K562 (cell line): ENCODE measurements around the gene YBEY. TPM values are rescaled to one million over a fixed set of nuclear protein-coding genes. Genes with fewer than 3 reads are reported as not detected.

Experiments used
- CHD7 ChIP-seq: fragments of 200-600 bp; sonication (generic); IDR thresholded peaks from one replicate; pipeline ENCODE4 v1.6.1; 2012; ENCODE audit warnings: mild to moderate bottlenecking, low read depth, low read length, inconsistent platforms
- GATAD2B ChIP-seq: fragments of 450-650 bp; IDR thresholded peaks from 2 replicates; pipeline ENCODE4 v1.6.1; 2017; ENCODE audit warnings: mild to moderate bottlenecking, borderline replicate concordance
- REST ChIP-seq, 2 experiments: fragments of 450-650 bp; formaldehyde crosslinking in 1 of 2; IDR thresholded peaks; 2 replicates each; pipeline versions ENCODE4 v1.4.0 to v1.6.1; 2014 to 2020; ENCODE audit warnings: mild to moderate bottlenecking in 2 of 2, borderline replicate concordance in 1 of 2, low read depth in 1 of 2
- SIN3A ChIP-seq, 2 experiments: fragments of 150-350 bp in 1 of 2; IDR thresholded peaks; 2 replicates each; pipeline ENCODE4 v1.6.1; 2011 to 2016; ENCODE audit warnings: borderline replicate concordance in 2 of 2, low read depth in 2 of 2, low read length in 2 of 2, mild to moderate bottlenecking in 2 of 2, moderate library complexity in 2 of 2; ENCODE audit not compliant: control insufficient read depth in 1 of 2
- TEAD1 ChIP-seq, 2 experiments: fragments of 450-650 bp in 1 of 2; sonication (generic) in 1 of 2; formaldehyde crosslinking; IDR thresholded peaks; 2 replicates each; pipeline versions ENCODE4 v1.4.0 to v1.8.0; 2020 to 2022; ENCODE audit warnings: mild to moderate bottlenecking in 2 of 2, missing genetic modification reagents in 1 of 2
- polyA plus RNA-seq, 8 experiments: library from polyadenylated mRNA; depleted of rRNA in 4 of 8; stranded (reverse) in 5 of 8; unstranded in 3 of 8; fragments of >200 nt; fragmentation: Nextera tagmentation in 2 of 8; fragmentation: Illumina TruSeq in 1 of 8; extraction: Ambion mirVana in 2 of 8; extraction: Trizol in 1 of 8; gene quantifications; 2 replicates each; pipeline versions ENCODE4 v1.2.1 to v1.2.3, GENCODE V29; 2011 to 2014; ENCODE audit warnings: inconsistent platforms in 1 of 8, missing spikeins in 1 of 8
- total RNA-seq, 7 experiments: library from RNA; depleted of rRNA in 6 of 7; stranded (reverse); fragments of >200 nt in 6 of 7; fragmentation: Illumina TruSeq in 2 of 7; extraction: Trizol in 2 of 7; gene quantifications; 2 replicates each; pipeline versions ENCODE4 v1.2.1 to v1.2.3, GENCODE V29; 2011 to 2021; ENCODE audit warnings: low replicate concordance in 1 of 7

The YBEY gene
- total and polyA plus RNA-seq, 9 of the 15 experiments (the other 6 are each of a cell fraction or from before 2014, with no cell fraction given) = 6.4 to 28.0 (median 12.4) TPM

GRCh38 chr21:46320331-46320801, 34.2 kb downstream of the YBEY start (continued):
- TF ChIP-seq GATAD2B (no peak), REST (IDR thresholded peaks at IDR 0.05; ENCODE audit: borderline replicate concordance) (0 out of 2 replicates have a peak, but pooled peaks have one; percentile 16), REST (CRISPR knock-in tag; IDR thresholded peaks at IDR 0.05; ENCODE audit: low read depth) (no peak), TEAD1 (CRISPR knock-in tag; IDR thresholded peaks at IDR 0.05) (peak in 1 of 2 experiments; percentile 44; a peak in 1 of 4 replicates), CHD7 (no peak), SIN3A (IDR thresholded peaks at IDR 0.05; ENCODE audit: borderline replicate concordance in 2 of 2, control insufficient read depth in 1 of 2, low read depth in 2 of 2, low read length in 2 of 2) (peak; percentile 70 to 76; a peak in 2 of 4 replicates)
